Left ventricle myocardium inferior (tissue), 1 donor: ENCODE data around the gene DHRS7C. TPM values are rescaled to one million over a fixed set of nuclear protein-coding genes. Genes with fewer than 3 reads are reported as not detected.
A peak's percentile ranks its signal among the peaks of the same experiment; 100 is the strongest.

Experiments used
- DNase-seq: peaks from one replicate; pipeline ENCODE4 v3.0.0-alpha.2; 2020
- H3K27ac ChIP-seq: fragments of 200-600 bp; replicated peaks from 2 replicates; pipeline ENCODE4 v1.8.0; 2021
- H3K27me3 ChIP-seq: fragments of 200-600 bp; 2 replicates; pipeline ENCODE4 v1.8.0; 2021; ENCODE audit warnings: low read depth
- H3K36me3 ChIP-seq: fragments of 200-600 bp; 2 replicates; pipeline ENCODE4 v1.8.0; 2021
- H3K4me1 ChIP-seq: fragments of 200-600 bp; 2 replicates; pipeline ENCODE4 v1.8.0; 2021
- H3K4me3 ChIP-seq: fragments of 200-600 bp; 2 replicates; pipeline ENCODE4 v1.8.0; 2021; ENCODE audit warnings: mild to moderate bottlenecking, moderate library complexity
- H3K9me3 ChIP-seq: fragments of 200-600 bp; replicated peaks from 2 replicates; pipeline ENCODE4 v1.8.0; 2021
- CTCF ChIP-seq: fragments of 200-600 bp; IDR thresholded peaks from 2 replicates; pipeline ENCODE4 v1.8.0; 2021; ENCODE audit warnings: antibody characterized with exemption, mild to moderate bottlenecking, borderline replicate concordance
- intact Hi-C: fragments of 100-400 bp; cut with micrococcal nuclease; formaldehyde crosslinking; loops from one replicate; pipeline ENCODE4 v1.11.0; 2022
- total RNA-seq: library from RNA; stranded (reverse); fragmentation: NEBNext Ultra II Directional; extraction: Animal tissue kit (Norgen Biotek cat#: 25700); gene quantifications from one replicate; pipeline ENCODE4 v1.2.1, GENCODE V29; 2021
- donor health status: DM: no; HTN: yes; CAD: no; lungs with severe emphysema.

DHRS7C gene
- total RNA-seq, 1 donor from 2014 or later, result 3.1 TPM

GRCh38 chr17:9813166-9813565 is 21.8 kb upstream of the DHRS7C start:
- no peak for TF ChIP-seq CTCF
- Histone ChIP-seq H3K36me3 (no peaks in the 10 kb centered on the region), H3K9me3 (no peaks in the 10 kb centered on the region), H3K4me3 (no peak overlapping the region), H3K27me3 (peaks cover 8% of the 10 kb centered on the region), H3K27ac (no peak overlapping the region), H3K4me1 (peaks cover 24% of the 10 kb centered on the region)
- intact Hi-C loops, result no loop called here
- DNase-seq, result no peak

GRCh38 chr17:9811537-9811936 is 20.1 kb upstream of the DHRS7C start:
- H3K27ac ChIP-seq, result peak overlapping the region; percentile 30
- peaks cover 8% of the 10 kb centered on the region for H3K27me3 ChIP-seq
- H3K4me3 ChIP-seq, result no peak overlapping the region
- peaks cover 24% of the 10 kb centered on the region for H3K4me1 ChIP-seq
- TF ChIP-seq CTCF, result no peak
- intact Hi-C loops, result no loop called here
- no peak for DNase-seq
- H3K9me3 ChIP-seq, result no peaks in the 10 kb centered on the region
- H3K36me3 ChIP-seq, result no peaks in the 10 kb centered on the region

DNA sequence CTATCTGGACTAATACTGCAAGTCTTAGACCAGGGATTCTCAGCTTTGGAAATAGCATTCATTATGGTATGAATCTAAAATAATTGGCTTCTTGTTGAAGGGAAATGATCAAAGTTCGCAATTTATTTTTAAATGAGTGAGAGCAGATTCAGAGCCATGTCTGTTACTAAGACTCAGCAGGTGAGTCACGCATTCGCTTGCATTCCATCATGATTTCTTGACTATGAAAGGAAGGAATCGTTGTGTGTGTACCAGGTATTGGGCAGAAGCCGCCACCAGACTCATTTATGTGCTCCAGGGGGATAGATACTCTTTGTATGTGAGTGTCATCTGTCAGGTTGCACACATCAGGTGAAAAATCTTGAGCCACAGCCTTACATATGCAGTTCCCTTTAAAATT is 19.7 kb upstream of the DHRS7C start:
- intact Hi-C loops, result no loop called here
- Histone ChIP-seq H3K9me3 (no peaks in the 10 kb centered on the region), H3K4me3 (no peak overlapping the region), H3K27ac (peak overlapping the region; percentile 30), H3K36me3 (no peaks in the 10 kb centered on the region), H3K27me3 (peaks cover 8% of the 10 kb centered on the region), H3K4me1 (peaks cover 24% of the 10 kb centered on the region)
- TF ChIP-seq CTCF, result no peak
- no peak for DNase-seq

DNA sequence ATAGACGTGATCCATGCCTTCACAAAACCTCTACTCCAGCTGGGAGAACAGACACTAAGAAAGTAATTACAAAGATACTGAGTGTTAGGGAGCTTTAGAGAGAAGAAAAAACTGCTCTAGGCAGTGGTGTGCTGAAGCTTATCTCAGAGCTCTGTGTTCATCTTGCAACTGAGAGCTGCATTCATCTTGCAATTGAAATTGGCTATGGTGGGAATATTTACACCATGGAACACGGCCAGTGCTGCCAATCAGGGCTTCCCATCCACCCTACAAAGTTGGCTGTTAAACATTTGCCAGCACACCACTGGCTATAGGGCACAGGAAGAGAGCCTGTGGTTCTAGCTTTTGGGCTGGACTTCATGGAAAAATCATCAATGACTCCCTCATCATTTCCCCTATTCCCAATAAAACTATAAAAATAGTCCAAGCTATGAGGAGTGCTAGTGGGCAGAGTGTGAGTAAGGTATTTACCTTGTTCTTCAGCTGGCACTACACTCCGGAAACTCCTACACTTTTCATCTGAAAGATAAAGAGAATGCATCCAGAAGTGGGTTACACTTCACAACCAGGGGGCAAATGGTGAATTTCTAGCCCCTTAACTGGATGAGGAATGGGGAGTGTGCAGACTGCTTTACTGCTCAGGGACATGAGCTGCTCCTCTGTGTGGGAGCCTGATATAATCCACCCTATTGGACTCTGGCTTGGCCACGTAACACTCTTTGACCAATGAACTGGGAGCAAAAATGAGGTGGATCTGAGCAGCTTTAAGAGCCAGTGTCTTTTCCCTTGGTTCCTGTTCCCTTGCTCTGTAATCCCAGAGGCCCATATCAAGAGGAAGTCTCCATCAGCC is 18.9 kb upstream of the DHRS7C start:
- Histone ChIP-seq H3K27me3 (peaks cover 8% of the 10 kb centered on the region), H3K27ac (peak overlapping the region; percentile 60)

DNA sequence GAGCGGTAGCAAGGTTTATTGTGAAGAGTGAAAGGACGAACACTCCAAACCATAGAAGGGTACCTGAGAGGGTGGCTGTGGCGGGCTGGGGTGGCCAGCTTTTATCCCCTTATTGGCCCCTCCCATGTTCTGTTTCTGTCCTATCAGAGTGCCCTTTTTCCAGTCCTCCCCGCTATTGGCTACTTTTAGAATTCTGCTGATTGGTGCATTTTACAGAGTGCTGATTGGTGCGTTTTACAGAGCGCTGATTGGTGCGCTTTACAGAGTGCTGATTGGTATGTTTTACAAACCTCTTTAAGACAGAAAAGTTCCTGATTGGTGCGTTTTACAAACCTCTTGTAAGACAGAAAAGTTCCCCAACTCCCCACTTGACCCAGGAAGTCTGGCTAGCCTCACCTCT is 18.0 kb upstream of the DHRS7C start:
- H3K4me1 ChIP-seq, result peaks cover 24% of the 10 kb centered on the region
- peaks cover 8% of the 10 kb centered on the region for H3K27me3 ChIP-seq
- H3K9me3 ChIP-seq, result peaks cover 16% of the 10 kb centered on the region
- no peaks in the 10 kb centered on the region for H3K36me3 ChIP-seq
- no peak for TF ChIP-seq CTCF
- intact Hi-C loops, result no loop called here
- H3K4me3 ChIP-seq, result no peak overlapping the region
- DNase-seq, result no peak
- peak overlapping the region; percentile 60 for H3K27ac ChIP-seq

More for the DNA sequence above, 18.9 kb upstream of the DHRS7C start:
- Histone ChIP-seq H3K36me3 (no peaks in the 10 kb centered on the region), H3K9me3 (peaks cover 6% of the 10 kb centered on the region), H3K4me3 (no peak overlapping the region), H3K4me1 (peaks cover 24% of the 10 kb centered on the region)
- DNase-seq, result no peak
- intact Hi-C loops, result no loop called here
- no peak for TF ChIP-seq CTCF
